Measurements from ENCODE around the gene FBXO21.

DNA sequence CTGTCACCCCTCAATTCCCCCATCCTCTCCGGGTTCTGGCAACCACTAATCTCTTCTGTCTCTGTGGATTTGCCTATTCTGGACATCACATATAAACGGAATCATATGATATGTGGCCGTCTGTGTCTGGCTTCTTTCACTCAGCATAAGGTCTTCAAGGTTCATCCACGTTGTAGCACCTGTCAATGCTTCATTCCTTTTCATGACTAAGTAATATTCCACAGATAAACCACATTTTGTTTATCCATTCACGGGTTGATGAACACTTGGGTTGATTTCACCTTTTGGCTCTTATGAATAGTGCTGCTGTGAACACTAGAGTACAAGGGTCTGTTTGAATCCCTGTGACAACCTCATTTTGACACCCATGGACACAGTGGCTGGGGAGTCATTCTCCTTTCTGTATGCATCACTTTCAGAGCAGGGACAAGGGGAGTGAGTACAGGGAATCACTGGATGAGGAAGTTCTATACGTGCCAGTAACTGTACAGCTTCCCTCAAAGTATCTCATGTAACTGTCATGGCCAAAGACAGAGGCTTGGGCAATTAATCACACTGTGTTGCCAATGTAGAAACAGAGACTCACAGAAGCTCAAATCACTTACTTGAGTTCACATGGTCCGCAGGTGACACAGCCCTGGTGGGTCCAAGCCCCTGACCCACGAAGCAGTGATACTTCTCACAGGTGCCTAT, 80.2 kb downstream of the FBXO21 start:
- TF ChIP-seq, protein P1, sequence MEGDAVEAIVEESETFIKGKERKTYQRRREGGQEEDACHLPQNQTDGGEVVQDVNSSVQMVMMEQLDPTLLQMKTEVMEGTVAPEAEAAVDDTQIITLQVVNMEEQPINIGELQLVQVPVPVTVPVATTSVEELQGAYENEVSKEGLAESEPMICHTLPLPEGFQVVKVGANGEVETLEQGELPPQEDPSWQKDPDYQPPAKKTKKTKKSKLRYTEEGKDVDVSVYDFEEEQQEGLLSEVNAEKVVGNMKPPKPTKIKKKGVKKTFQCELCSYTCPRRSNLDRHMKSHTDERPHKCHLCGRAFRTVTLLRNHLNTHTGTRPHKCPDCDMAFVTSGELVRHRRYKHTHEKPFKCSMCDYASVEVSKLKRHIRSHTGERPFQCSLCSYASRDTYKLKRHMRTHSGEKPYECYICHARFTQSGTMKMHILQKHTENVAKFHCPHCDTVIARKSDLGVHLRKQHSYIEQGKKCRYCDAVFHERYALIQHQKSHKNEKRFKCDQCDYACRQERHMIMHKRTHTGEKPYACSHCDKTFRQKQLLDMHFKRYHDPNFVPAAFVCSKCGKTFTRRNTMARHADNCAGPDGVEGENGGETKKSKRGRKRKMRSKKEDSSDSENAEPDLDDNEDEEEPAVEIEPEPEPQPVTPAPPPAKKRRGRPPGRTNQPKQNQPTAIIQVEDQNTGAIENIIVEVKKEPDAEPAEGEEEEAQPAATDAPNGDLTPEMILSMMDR (IDR thresholded peaks at IDR 0.05; ENCODE audit: low read length): no peak
- TF ChIP-seq EZH2 (IDR thresholded peaks at IDR 0.05; ENCODE audit: borderline replicate concordance, low read length): no peak
